ENCODE measurements around the gene PLCXD3. TPM values are rescaled to one million over a fixed set of nuclear protein-coding genes. Genes with fewer than 3 reads are reported as not detected.
"Not testable (repeated sequence)": the region's sequence is repeated elsewhere in the genome, so short reads cannot be mapped to it uniquely, and the experiment has no call there.

The PLCXD3 gene
- total RNA-seq, 1 donor from 2014 or later: not detected

GRCh38 chr5:41511241-41511640 lies 840 bp upstream of the PLCXD3 start:
- no peaks in the 10 kb centered on the region for H3K36me3 Mint-ChIP-seq (ENCODE audit: low read depth)
- H3K9me3 Mint-ChIP-seq: no peaks in the 10 kb centered on the region
- no peak overlapping the region for H3K4me3 Mint-ChIP-seq
- intact Hi-C loops (cut with micrococcal nuclease): no loop called here
- H3K27me3 Mint-ChIP-seq: peaks cover 33% of the 10 kb centered on the region
- H3K27ac Mint-ChIP-seq: no peak overlapping the region
- H3K4me1 Mint-ChIP-seq: no peaks in the 10 kb centered on the region
- no peak for DNase-seq

GRCh38 chr5:41509399-41510175 lies 814 bp downstream of the PLCXD3 start:
- H3K4me1 Mint-ChIP-seq: no peaks in the 10 kb centered on the region
- no peak for DNase-seq
- intact Hi-C loops (cut with micrococcal nuclease): no loop called here
- H3K4me3 Mint-ChIP-seq: no peak overlapping the region
- no peaks in the 10 kb centered on the region for H3K9me3 Mint-ChIP-seq
- H3K27me3 Mint-ChIP-seq: peaks cover 33% of the 10 kb centered on the region
- no peaks in the 10 kb centered on the region for H3K36me3 Mint-ChIP-seq (ENCODE audit: low read depth)
- no peak overlapping the region for H3K27ac Mint-ChIP-seq

DNA sequence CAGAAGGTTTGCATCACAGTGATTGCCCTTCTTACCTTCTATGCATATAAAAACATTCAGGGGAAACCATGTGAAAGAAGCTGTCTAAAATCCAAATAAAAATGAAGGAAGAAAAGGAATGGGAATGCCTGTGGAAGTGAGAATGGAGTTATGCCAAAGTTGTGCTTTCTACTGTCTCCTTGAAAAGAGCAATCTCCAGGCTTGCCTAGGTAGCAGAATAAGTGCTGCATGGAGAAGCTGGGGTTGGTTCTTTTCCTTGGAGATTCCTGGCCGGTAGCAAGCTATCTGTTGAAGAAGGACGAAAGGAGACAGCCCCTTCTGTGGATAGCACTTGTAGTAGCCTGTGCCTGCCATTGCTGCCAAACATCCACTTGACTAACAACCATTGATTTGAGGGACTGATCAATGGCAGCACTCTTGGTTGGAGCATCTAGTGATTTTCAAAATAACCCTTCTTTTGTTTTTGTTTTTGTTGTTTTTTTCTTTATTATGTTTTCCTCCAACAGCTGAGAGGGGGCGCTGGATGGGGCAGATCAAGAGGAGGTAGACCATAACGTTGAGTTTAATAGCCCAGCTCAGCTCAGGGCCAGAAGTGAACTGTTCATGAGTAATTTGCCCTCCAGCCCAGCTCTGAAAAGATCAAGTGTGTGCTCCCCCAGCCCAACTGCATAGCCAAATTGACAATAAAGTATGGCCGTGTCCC lies 1.6 kb downstream of the PLCXD3 start:
- Mint-ChIP-seq H3K9me3 (no peaks in the 10 kb centered on the region), H3K27me3 (peaks cover 33% of the 10 kb centered on the region), H3K36me3 (ENCODE audit: low read depth) (no peaks in the 10 kb centered on the region), H3K27ac (no peak overlapping the region), H3K4me1 (no peaks in the 10 kb centered on the region), H3K4me3 (no peak overlapping the region)
- intact Hi-C loops (cut with micrococcal nuclease): no loop called here
- DNase-seq: no peak

GRCh38 chr5:41508186-41508585 lies 2.2 kb downstream of the PLCXD3 start:
- no peaks in the 10 kb centered on the region for H3K36me3 Mint-ChIP-seq (ENCODE audit: low read depth)
- H3K9me3 Mint-ChIP-seq: no peaks in the 10 kb centered on the region
- H3K27me3 Mint-ChIP-seq: peaks cover 33% of the 10 kb centered on the region
- no peak overlapping the region for H3K4me3 Mint-ChIP-seq
- H3K27ac Mint-ChIP-seq: no peak overlapping the region
- intact Hi-C loops (cut with micrococcal nuclease): no loop called here
- no peaks in the 10 kb centered on the region for H3K4me1 Mint-ChIP-seq
- no peak for DNase-seq

DNA sequence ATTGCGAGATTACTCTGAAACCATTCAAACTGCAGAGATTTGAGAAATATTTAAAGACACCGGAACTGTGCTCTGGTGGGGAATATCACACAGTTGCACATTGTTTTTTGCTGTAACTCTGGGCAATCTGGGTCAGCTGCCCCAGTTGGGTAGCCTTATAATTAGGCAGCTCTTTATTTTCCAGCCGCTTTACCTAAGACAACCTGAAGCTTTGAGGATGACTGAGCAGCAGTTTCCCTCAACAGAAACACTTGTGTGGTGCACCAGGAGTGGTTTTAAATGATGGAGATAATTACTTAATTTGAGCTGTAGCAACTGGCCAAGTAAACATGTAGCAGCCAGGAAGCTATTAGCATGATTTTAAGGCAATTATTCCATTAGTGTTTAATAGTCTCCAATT lies 2.9 kb downstream of the PLCXD3 start:
- no peaks in the 10 kb centered on the region for H3K36me3 Mint-ChIP-seq (ENCODE audit: low read depth)
- H3K27me3 Mint-ChIP-seq: peaks cover 33% of the 10 kb centered on the region
- intact Hi-C loops (cut with micrococcal nuclease): no loop called here
- no peaks in the 10 kb centered on the region for H3K4me1 Mint-ChIP-seq
- no peaks in the 10 kb centered on the region for H3K9me3 Mint-ChIP-seq
- H3K4me3 Mint-ChIP-seq: no peak overlapping the region
- no peak overlapping the region for H3K27ac Mint-ChIP-seq
- DNase-seq: no peak

GRCh38 chr5:41503860-41504259 lies 6.5 kb downstream of the PLCXD3 start:
- no peaks in the 10 kb centered on the region for H3K4me1 Mint-ChIP-seq
- intact Hi-C loops (cut with micrococcal nuclease): no loop called here
- H3K4me3 Mint-ChIP-seq: no peak overlapping the region
- no peak for DNase-seq
- H3K27me3 Mint-ChIP-seq: peaks cover 5% of the 10 kb centered on the region
- H3K27ac Mint-ChIP-seq: no peak overlapping the region
- H3K36me3 Mint-ChIP-seq (ENCODE audit: low read depth): no peaks in the 10 kb centered on the region
- H3K9me3 Mint-ChIP-seq: no peaks in the 10 kb centered on the region

GRCh38 chr5:41503310-41503709 lies 7.1 kb downstream of the PLCXD3 start:
- Mint-ChIP-seq H3K27ac (no peak overlapping the region), H3K27me3 (peaks cover 1% of the 10 kb centered on the region), H3K4me1 (no peaks in the 10 kb centered on the region), H3K9me3 (no peaks in the 10 kb centered on the region), H3K4me3 (no peak overlapping the region), H3K36me3 (ENCODE audit: low read depth) (no peaks in the 10 kb centered on the region)
- intact Hi-C loops (cut with micrococcal nuclease): no loop called here
- DNase-seq: no peak

DNA sequence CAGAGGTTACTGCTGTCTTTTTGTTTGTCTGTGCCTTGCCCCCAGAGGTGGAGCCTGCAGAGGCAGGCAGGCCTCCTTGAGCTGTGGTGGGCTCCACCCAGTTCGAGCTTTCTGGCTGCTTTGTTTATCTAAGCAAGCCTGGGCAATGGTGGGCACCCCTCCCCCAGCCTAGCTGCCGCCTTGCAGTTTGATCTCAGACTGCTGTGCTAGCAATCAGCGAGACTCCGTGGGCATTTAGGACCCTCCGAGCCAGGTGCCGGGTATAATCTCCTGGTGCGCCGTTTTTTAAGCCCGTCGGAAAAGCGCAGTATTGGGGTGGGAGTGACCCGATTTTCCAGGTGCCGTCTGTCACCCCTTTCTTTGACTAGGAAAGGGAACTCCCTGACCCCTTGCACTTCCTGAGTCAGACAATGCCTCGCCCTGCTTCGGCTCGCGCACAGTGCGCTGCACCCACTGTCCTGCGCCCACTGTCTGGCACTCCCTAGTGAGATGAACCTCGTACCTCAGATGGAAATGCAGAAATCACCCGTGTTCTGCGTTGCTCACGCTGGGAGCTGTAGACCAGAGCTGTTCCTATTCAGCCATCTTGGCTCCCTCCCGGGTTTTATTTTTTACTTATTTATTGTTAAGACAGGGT lies 16.8 kb downstream of the PLCXD3 start:
- H3K9me3 Mint-ChIP-seq; H3K36me3 Mint-ChIP-seq (ENCODE audit: low read depth); intact Hi-C loops (cut with micrococcal nuclease); H3K4me3 Mint-ChIP-seq; H3K4me1 Mint-ChIP-seq; H3K27ac Mint-ChIP-seq; H3K27me3 Mint-ChIP-seq; DNase-seq: not testable (repeated sequence)

DNA sequence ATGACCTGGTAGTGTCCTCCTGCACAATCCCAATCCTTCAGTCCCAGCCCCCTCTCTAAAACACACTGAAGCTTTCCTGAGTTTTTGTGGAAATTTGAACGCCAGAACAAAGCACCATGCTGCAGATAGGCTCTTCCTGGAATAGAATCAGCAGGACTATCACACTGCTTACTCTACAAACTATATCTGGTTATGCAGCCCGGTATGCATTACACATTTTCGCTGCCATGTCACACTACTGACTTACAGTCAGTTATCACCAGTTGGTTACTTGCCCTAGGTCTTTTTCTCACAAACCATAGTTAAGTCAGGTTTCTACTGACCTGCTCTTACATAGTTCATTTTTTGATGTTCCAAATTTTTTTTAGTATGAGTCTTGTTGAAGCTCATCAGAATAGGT lies 24.9 kb downstream of the PLCXD3 start:
- H3K27ac Mint-ChIP-seq: no peak overlapping the region
- DNase-seq: no peak
- H3K36me3 Mint-ChIP-seq (ENCODE audit: low read depth): no peaks in the 10 kb centered on the region
- peaks cover 4% of the 10 kb centered on the region for H3K9me3 Mint-ChIP-seq
- intact Hi-C loops (cut with micrococcal nuclease): no loop called here
- H3K4me3 Mint-ChIP-seq: no peak overlapping the region
- no peaks in the 10 kb centered on the region for H3K27me3 Mint-ChIP-seq
- H3K4me1 Mint-ChIP-seq: peaks cover 4% of the 10 kb centered on the region

GRCh38 chr5:41482715-41483114 lies 27.7 kb downstream of the PLCXD3 start:
- H3K4me3 Mint-ChIP-seq: no peak overlapping the region
- no peak overlapping the region for H3K27ac Mint-ChIP-seq
- H3K4me1 Mint-ChIP-seq: peaks cover 4% of the 10 kb centered on the region
- H3K36me3 Mint-ChIP-seq (ENCODE audit: low read depth): no peaks in the 10 kb centered on the region
- DNase-seq: no peak
- no peaks in the 10 kb centered on the region for H3K27me3 Mint-ChIP-seq
- H3K9me3 Mint-ChIP-seq: peaks cover 4% of the 10 kb centered on the region
- intact Hi-C loops (cut with micrococcal nuclease): no loop called here

- intact Hi-C loops (cut with micrococcal nuclease): no loop called here
- peaks cover 4% of the 10 kb centered on the region for H3K4me1 Mint-ChIP-seq
Measured at GRCh38 chr5:41482173-41482572, 28.2 kb downstream of the PLCXD3 start.

GRCh38 chr5:41471571-41472208 lies 38.7 kb downstream of the PLCXD3 start:
- H3K9me3 Mint-ChIP-seq; H3K27me3 Mint-ChIP-seq; DNase-seq; H3K4me1 Mint-ChIP-seq; intact Hi-C loops (cut with micrococcal nuclease); H3K36me3 Mint-ChIP-seq (ENCODE audit: low read depth); H3K27ac Mint-ChIP-seq; H3K4me3 Mint-ChIP-seq: not testable (repeated sequence)

More at GRCh38 chr5:41482173-41482572, 28.2 kb downstream of the PLCXD3 start:
- Mint-ChIP-seq H3K9me3 (no peaks in the 10 kb centered on the region), H3K36me3 (ENCODE audit: low read depth) (no peaks in the 10 kb centered on the region), H3K4me3 (no peak overlapping the region), H3K27me3 (no peaks in the 10 kb centered on the region), H3K27ac (no peak overlapping the region)
- DNase-seq: no peak

DNA sequence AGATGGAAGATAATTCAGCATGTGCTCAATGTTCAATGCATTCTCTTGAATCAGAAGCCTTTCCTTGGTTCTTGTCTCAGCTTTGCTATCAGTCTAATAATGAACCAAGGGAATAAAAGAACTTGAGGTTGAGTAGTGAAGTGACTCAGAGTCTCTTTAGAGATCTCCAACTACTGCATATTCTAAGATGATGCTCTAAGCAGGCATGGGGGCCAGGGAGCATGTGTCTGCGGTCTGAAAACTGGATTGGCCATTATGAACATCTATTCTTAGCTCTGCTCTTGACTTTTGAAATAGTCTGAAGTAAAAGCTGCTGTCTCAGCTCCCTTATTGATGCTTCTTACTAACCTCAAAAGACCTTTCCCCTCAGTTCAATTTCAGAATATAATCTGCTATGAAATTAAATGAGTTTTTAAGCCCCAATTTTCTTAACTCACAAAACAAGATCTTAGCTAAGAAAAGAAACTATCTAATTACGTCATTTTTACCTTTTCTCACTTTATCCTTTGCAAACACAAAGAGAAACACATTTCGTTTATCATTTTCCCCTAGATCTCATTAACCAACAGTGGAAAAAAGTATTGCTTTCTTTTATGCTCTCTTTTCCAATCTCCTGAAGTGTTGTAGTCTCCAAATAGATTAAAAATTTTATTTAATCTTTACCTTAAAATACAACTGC lies 44.8 kb downstream of the PLCXD3 start:
- Mint-ChIP-seq H3K27ac (no peak overlapping the region), H3K27me3 (no peaks in the 10 kb centered on the region), H3K4me1 (no peaks in the 10 kb centered on the region), H3K9me3 (no peaks in the 10 kb centered on the region), H3K4me3 (no peak overlapping the region), H3K36me3 (ENCODE audit: low read depth) (no peaks in the 10 kb centered on the region)
- DNase-seq: no peak
- intact Hi-C loops (cut with micrococcal nuclease): no loop called here

All from activated CD4-positive, alpha-beta T cell treated with anti-CD3 and anti-CD28 coated beads, Interleukin-2, amount 10 ng/mL, durations not matched to agents 24 days and 14 days (primary cell).